ENCODE results near the gene GFOD1.

GRCh38 chr6:13368079-13368730 lies 119.2 kb downstream of the GFOD1 start:
- TF ChIP-seq, protein P1, sequence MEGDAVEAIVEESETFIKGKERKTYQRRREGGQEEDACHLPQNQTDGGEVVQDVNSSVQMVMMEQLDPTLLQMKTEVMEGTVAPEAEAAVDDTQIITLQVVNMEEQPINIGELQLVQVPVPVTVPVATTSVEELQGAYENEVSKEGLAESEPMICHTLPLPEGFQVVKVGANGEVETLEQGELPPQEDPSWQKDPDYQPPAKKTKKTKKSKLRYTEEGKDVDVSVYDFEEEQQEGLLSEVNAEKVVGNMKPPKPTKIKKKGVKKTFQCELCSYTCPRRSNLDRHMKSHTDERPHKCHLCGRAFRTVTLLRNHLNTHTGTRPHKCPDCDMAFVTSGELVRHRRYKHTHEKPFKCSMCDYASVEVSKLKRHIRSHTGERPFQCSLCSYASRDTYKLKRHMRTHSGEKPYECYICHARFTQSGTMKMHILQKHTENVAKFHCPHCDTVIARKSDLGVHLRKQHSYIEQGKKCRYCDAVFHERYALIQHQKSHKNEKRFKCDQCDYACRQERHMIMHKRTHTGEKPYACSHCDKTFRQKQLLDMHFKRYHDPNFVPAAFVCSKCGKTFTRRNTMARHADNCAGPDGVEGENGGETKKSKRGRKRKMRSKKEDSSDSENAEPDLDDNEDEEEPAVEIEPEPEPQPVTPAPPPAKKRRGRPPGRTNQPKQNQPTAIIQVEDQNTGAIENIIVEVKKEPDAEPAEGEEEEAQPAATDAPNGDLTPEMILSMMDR (IDR thresholded peaks at IDR 0.05; ENCODE audit: low read depth, low read length, poor library complexity, severe bottlenecking): no peak
- TF ChIP-seq EZH2phosphoT487 (IDR thresholded peaks at IDR 0.05; ENCODE audit: borderline replicate concordance, low read length): no peak
